Measurements from ENCODE around the gene RBM33.

RBM33 gene

GRCh38 chr7:155794196-155794595 is 149.7 kb downstream of the RBM33 start:
- DNase-seq (ENCODE audit: low read depth in 2 of 2): no peak

- DNase-seq (ENCODE audit: low read depth in 2 of 2): no peak
These were observed 150.9 kb downstream of the RBM33 start for GRCh38 chr7:155795401-155795800.

- no peak for DNase-seq (ENCODE audit: low read depth in 2 of 2)
These were observed 151.5 kb downstream of the RBM33 start for GRCh38 chr7:155795951-155796350.

GRCh38 chr7:155796381-155797261 is 152.2 kb downstream of the RBM33 start:
- peak; percentile 56 to 73 for DNase-seq (ENCODE audit: low read depth in 2 of 2)

- no peak for DNase-seq (ENCODE audit: low read depth in 2 of 2)
These were observed 153.1 kb downstream of the RBM33 start for GRCh38 chr7:155797262-155798250.

- DNase-seq (ENCODE audit: low read depth in 2 of 2): no peak
These were observed 154.4 kb downstream of the RBM33 start for GRCh38 chr7:155798673-155799439.

GRCh38 chr7:155799514-155799913 is 155.1 kb downstream of the RBM33 start:
- no peak for DNase-seq (ENCODE audit: low read depth in 2 of 2)

- DNase-seq (ENCODE audit: low read depth in 2 of 2): no peak
These were observed 155.8 kb downstream of the RBM33 start for GRCh38 chr7:155800301-155800700.

GRCh38 chr7:155800741-155801267 is 156.3 kb downstream of the RBM33 start:
- DNase-seq (ENCODE audit: low read depth in 2 of 2): no peak

- no peak for DNase-seq (ENCODE audit: low read depth in 2 of 2)
These were observed 157.8 kb downstream of the RBM33 start for GRCh38 chr7:155802291-155802690.

- DNase-seq (ENCODE audit: low read depth in 2 of 2): no peak
These were observed 158.5 kb downstream of the RBM33 start for GRCh38 chr7:155802906-155803417.

GRCh38 chr7:155803418-155804376 is 159.2 kb downstream of the RBM33 start:
- no peak for DNase-seq (ENCODE audit: low read depth in 2 of 2)

GRCh38 chr7:155804431-155804831 is 160.0 kb downstream of the RBM33 start:
- DNase-seq (ENCODE audit: low read depth in 2 of 2): no peak

- peak; percentile 55 for DNase-seq (ENCODE audit: low read depth in 2 of 2)
These were observed 160.7 kb downstream of the RBM33 start for GRCh38 chr7:155804897-155805825.

- DNase-seq (ENCODE audit: low read depth in 2 of 2): no peak
These were observed 161.3 kb downstream of the RBM33 start for GRCh38 chr7:155805826-155806095.

- DNase-seq (ENCODE audit: low read depth in 2 of 2): no peak
These were observed 161.8 kb downstream of the RBM33 start for GRCh38 chr7:155806096-155806871.

- no peak for DNase-seq (ENCODE audit: low read depth in 2 of 2)
These were observed 162.7 kb downstream of the RBM33 start for GRCh38 chr7:155807065-155807671.

All from stimulated activated CD4-positive, alpha-beta T cell treated with anti-CD3 and anti-CD28 coated beads, Interleukin-4, amount 100 ng/mL, for 48 hours (primary cell).